Right lobe of liver (tissue), 6 donors: Measurements from ENCODE around the gene NT5DC3. TPM values are rescaled to one million over a fixed set of nuclear protein-coding genes. Genes with fewer than 3 reads are reported as not detected.
A peak's percentile ranks its signal among the peaks of the same experiment; 100 is the strongest.

Source experiments
- ATAC-seq, 4 donors: fragments of 200-7000 bp; cut with Tn5 transposase; one replicate each; pipeline ENCODE4 v1.9.1; 2020; ENCODE audit warnings: mild to moderate bottlenecking in 4 of 4, moderate library complexity in 4 of 4
- DNase-seq, 3 donors: peaks; one replicate each; pipeline ENCODE4 v3.0.0-alpha.2; 2020
- H3K27ac ChIP-seq, 3 donors: fragments of 200-600 bp; one replicate each; pipeline ENCODE4 v1.8.0; 2022
- H3K27me3 ChIP-seq, 2 donors: fragments of 200-600 bp; one replicate each; pipeline ENCODE4 v1.8.0; 2022
- H3K36me3 ChIP-seq, 4 donors: fragments of 200-600 bp; sonication (generic) in 1 of 4; one replicate each; pipeline versions ENCODE4 v1.5.1 to v1.8.0; 2017 to 2022; ENCODE audit warnings: control low read depth in 1 of 4
- H3K4me1 ChIP-seq, 4 donors: fragments of 200-600 bp; sonication (generic) in 1 of 4; one replicate each; pipeline versions ENCODE4 v1.5.1 to v1.8.0; 2017 to 2022; ENCODE audit warnings: control low read depth in 1 of 4
- H3K4me3 ChIP-seq, 3 donors: fragments of 200-600 bp; one replicate each; pipeline ENCODE4 v1.8.0; 2022
- H3K9me3 ChIP-seq, 4 donors: fragments of 200-600 bp; sonication (generic) in 1 of 4; one replicate each; pipeline versions ENCODE4 v1.5.1 to v1.8.0; 2017 to 2022; ENCODE audit warnings: control low read depth in 1 of 4
- CTCF ChIP-seq, 4 donors: fragments of 200-600 bp in 3 of 4; fragments of 450-650 bp in 1 of 4; IDR thresholded peaks; one replicate each; pipeline versions ENCODE4 v1.5.1 to v1.8.0; 2016 to 2022; ENCODE audit warnings: antibody characterized with exemption in 4 of 4, mild to moderate bottlenecking in 2 of 4
- POLR2A ChIP-seq: fragments of 450-650 bp; IDR thresholded peaks from one replicate; pipeline ENCODE4 v1.6.1; 2017; ENCODE audit warnings: antibody characterized with exemption, mild to moderate bottlenecking
- WGBS: methylation state at CpG from one replicate; pipeline ENCODE4 v1.1.6; 2018; ENCODE audit warnings: low coverage, low lambda C conversion rate; ENCODE audit not compliant: insufficient coverage; ENCODE audit errors: missing lambda C conversion rate; 5-methylcytosine and 5-hydroxymethylcytosine counted together
- intact Hi-C, 2 donors: fragments of 100-400 bp; cut with DNase I; formaldehyde crosslinking; loops; one replicate each; pipeline versions ENCODE4 v1.11.2 to v1.14.1; 2022
- total RNA-seq, 6 experiments: library from RNA; depleted of rRNA in 2 of 6; stranded (reverse); fragments of >200 nt in 2 of 6; fragmentation: NEBNext Ultra II Directional in 3 of 6; extraction: Animal tissue kit (Norgen Biotek cat#: 25700) in 3 of 6; gene quantifications; one replicate each; pipeline versions ENCODE4 v1.1.0 to v1.2.4, GENCODE V29; 2016 to 2023
- donor health status: DM: no; HTN: yes; CAD: no.
- donor health status: DM: no; HTN: no; CAD: no.
- donor health status: DM: no; HTN: no; CAD: no.
- donor health status: DM: no; HTN: yes; CAD: no.
- donor health status: DM: no; HTN: yes; CAD: no.

NT5DC3 gene
- total RNA-seq, 6 experiments from 2014 or later = 3.3 to 10.2 (median 6.6) TPM

GRCh38 chr12:103805655-103806360 lies 35.2 kb downstream of the NT5DC3 start:
- no peaks in the 10 kb centered on the region for H3K27me3 ChIP-seq
- H3K36me3 ChIP-seq = no peaks in the 10 kb centered on the region
- no peak overlapping the region for H3K4me3 ChIP-seq
- ATAC-seq = no peak
- no peaks in the 10 kb centered on the region for H3K9me3 ChIP-seq
- peaks cover 0 to 7% (median 3%) of the 10 kb centered on the region in 4 donors for H3K4me1 ChIP-seq
- DNase-seq = peak in 1 of 3 donors; percentile 35
- intact Hi-C loops = no loop called here
- no peak overlapping the region for H3K27ac ChIP-seq
- TF ChIP-seq CTCF (IDR thresholded peaks at IDR 0.05) (no peak), POLR2A (no peak)
- 100% methylated on average over 3 of the region's 5 CpGs for WGBS

- Histone ChIP-seq H3K27ac (no peak overlapping the region), H3K4me1 (peaks cover 0 to 20% (median 7%) of the 10 kb centered on the region in 4 donors), H3K27me3 (no peaks in the 10 kb centered on the region), H3K4me3 (no peak overlapping the region), H3K9me3 (no peaks in the 10 kb centered on the region), H3K36me3 (no peaks in the 10 kb centered on the region)
- no peak for ATAC-seq
- TF ChIP-seq POLR2A (no peak), CTCF (IDR thresholded peaks at IDR 0.05) (no peak)
- DNase-seq = no peak
- intact Hi-C loops = no loop called here
- 95% methylated on average over 1 of the region's 1 CpG for WGBS
Observed at GRCh38 chr12:103803847-103804246, 37.2 kb downstream of the NT5DC3 start.

- Histone ChIP-seq H3K27me3 (no peaks in the 10 kb centered on the region), H3K36me3 (no peaks in the 10 kb centered on the region), H3K4me1 (peaks cover 0 to 20% (median 7%) of the 10 kb centered on the region in 4 donors), H3K27ac (no peak overlapping the region), H3K9me3 (no peaks in the 10 kb centered on the region), H3K4me3 (no peak overlapping the region)
- no peak for ATAC-seq
- intact Hi-C loops = no loop called here
- no peak for DNase-seq
- WGBS = 100% methylated on average over 1 of the region's 1 CpG
- no peak for TF ChIP-seq POLR2A
- TF ChIP-seq CTCF (IDR thresholded peaks at IDR 0.05) = no peak
Observed at GRCh38 chr12:103802586-103802886, 38.5 kb downstream of the NT5DC3 start.

- TF ChIP-seq CTCF (IDR thresholded peaks at IDR 0.05) = no peak
- no peak for TF ChIP-seq POLR2A
- intact Hi-C loops = no loop called here
- Histone ChIP-seq H3K27me3 (no peaks in the 10 kb centered on the region), H3K9me3 (no peaks in the 10 kb centered on the region), H3K4me3 (no peak overlapping the region), H3K27ac (no peak overlapping the region), H3K36me3 (no peaks in the 10 kb centered on the region), H3K4me1 (peaks cover 0 to 20% (median 7%) of the 10 kb centered on the region in 4 donors)
- 98% methylated on average over 6 of the region's 11 CpGs for WGBS
- DNase-seq (peak in 1 of 3 donors; percentile 44), ATAC-seq (no peak)
Observed at GRCh38 chr12:103801709-103802585, 39.1 kb downstream of the NT5DC3 start.
